Measurements from ENCODE around the gene CEACAM18.
"Not testable (repeated sequence)": the region's sequence is repeated elsewhere in the genome, so short reads cannot be mapped to it uniquely, and the experiment has no call there.

The CEACAM18 gene

DNA sequence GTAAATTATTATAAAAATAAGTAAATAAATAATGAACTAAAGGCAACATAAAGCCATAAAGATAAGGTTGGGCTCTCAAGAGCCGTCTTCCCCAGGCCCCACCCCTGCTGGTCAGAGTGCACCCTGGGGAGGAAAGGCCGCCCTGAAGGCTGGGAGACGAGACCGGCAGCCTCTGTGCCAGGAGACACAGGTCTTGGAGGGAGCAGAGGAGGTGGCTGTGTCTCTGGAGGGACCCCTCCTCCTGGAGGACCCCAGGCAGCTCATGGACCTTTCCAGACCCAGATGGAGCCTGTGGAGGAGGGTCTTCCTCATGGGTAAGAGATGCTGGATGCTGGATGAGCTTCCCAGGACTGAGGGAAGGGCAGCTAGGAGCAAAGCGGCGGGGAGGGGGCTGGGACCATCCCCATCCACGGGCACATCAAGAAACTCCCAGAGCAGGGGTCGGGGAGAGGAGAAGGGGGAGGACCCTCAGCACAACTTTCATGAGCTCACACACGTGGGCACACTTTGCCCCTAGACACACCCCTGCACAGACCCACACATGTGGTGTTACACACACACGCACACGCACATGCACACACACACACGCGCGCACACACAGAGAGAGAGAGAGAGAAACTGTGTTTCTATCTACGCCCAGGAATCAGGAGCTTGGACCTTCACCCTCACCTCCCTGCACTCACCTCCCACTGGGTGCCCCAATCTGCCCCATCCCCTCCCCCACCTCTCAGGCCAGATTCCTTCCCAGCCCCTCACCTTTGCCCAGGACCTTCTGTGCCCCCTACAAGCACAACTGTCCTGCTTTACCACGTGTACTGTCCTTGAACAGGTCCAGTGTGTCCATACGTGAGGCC lies at the start of gene CEACAM18:
CEACAM18 (plus strand) TSS at position 159 of the 854 bp plus-strand sequence.
- Mint-ChIP-seq H3K27ac (no peak within 1 kb of the TSS), H3K4me1 (peaks cover 11 to 14% of the 10 kb centered on the region in 2 donors), H3K27me3 (peaks cover 36 to 55% of the 10 kb centered on the region in 2 donors), H3K36me3 (peaks cover 0 to 3% of the 10 kb centered on the region in 2 donors), H3K9me3 (peaks cover 0 to 2% of the 10 kb centered on the region in 2 donors), H3K4me3 (no peak within 1 kb of the TSS)
- DNase-seq (no peak), ATAC-seq (replicated peaks) (no peak)

DNA sequence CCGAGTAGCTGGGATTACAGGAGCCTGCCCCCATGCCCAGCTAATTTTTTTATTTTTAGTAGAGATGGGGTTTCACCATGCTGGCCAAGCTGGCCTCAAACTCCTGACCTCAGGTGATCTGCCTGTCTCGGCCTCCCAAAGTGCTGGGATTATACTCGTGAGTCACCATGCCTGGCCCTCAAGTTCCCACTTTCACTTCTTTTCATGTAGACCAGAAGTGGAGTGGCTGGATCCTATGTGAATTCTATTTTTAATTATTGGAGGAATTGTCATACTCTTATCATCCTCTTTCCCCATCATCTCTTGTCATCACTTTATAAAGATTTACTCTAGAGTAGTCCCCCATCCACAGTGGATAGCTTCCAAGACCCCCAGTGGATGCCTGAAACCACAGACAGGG lies 48.1 kb upstream of the CEACAM18 start:
- Mint-ChIP-seq H3K27me3 (peaks cover 0 to 7% of the 10 kb centered on the region in 2 donors), H3K9me3 (no peaks in the 10 kb centered on the region), H3K4me3 (no peak overlapping the region), H3K4me1 (peaks cover 2 to 10% of the 10 kb centered on the region in 2 donors), H3K36me3 (no peaks in the 10 kb centered on the region), H3K27ac (no peak overlapping the region)
- ATAC-seq (replicated peaks) (no peak), DNase-seq (no peak)

DNA sequence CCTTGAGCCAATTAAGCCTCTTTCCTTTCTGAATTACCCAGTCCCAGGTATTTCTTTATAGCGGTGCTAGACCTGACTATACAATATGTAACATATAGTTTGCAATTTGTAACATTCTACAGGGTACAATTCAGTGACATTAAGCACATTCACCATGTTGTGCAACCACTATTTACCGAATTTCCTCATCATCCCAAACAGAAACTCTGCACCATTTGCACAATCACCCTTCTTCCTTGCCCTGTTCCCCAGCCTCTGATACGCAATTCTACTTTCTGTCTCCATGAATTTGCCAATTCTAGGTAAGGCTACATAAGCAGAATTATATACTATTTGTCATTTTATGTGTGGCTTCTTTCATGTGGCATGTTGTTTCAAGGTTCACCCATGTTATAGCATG lies 47.2 kb upstream of the CEACAM18 start:
- Mint-ChIP-seq H3K4me1 (peaks cover 2 to 11% of the 10 kb centered on the region in 2 donors), H3K9me3 (no peaks in the 10 kb centered on the region), H3K4me3 (no peak overlapping the region), H3K27me3 (peaks cover 0 to 7% of the 10 kb centered on the region in 2 donors), H3K36me3 (no peaks in the 10 kb centered on the region), H3K27ac (no peak overlapping the region)
- ATAC-seq (replicated peaks), result no peak
- no peak for DNase-seq

DNA sequence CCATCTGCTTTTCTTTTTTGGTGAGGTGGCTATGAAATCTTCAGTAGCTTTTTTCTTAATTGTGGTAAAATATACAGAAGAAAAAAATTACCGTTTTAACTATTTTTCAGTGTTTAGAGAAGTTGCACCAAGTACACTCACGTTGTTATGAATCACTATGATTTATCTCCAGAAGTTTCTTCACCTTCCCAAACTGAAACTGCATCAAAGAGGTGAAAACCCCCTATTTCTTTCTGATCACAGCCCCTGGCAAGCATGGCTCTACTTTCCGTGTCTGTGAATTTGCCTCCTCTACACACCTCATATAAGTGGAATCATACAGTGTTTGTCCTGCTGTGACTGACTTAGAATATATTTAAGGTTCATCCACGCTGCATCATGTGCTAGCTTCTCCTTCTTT lies 45.3 kb upstream of the CEACAM18 start:
- peaks cover 3 to 10% of the 10 kb centered on the region in 2 donors for H3K27me3 Mint-ChIP-seq
- ATAC-seq (replicated peaks), result no peak
- H3K27ac Mint-ChIP-seq, result no peak overlapping the region
- H3K4me1 Mint-ChIP-seq, result peaks cover 3 to 11% of the 10 kb centered on the region in 2 donors
- no peak overlapping the region for H3K4me3 Mint-ChIP-seq
- no peaks in the 10 kb centered on the region for H3K9me3 Mint-ChIP-seq
- H3K36me3 Mint-ChIP-seq, result no peaks in the 10 kb centered on the region
- no peak for DNase-seq

- no peak for DNase-seq
- H3K27ac Mint-ChIP-seq, result no peak overlapping the region
- H3K4me3 Mint-ChIP-seq, result no peak overlapping the region
- ATAC-seq (replicated peaks), result no peak
- peaks cover 0 to 10% of the 10 kb centered on the region in 2 donors for H3K27me3 Mint-ChIP-seq
- peaks cover 12 to 25% of the 10 kb centered on the region in 2 donors for H3K4me1 Mint-ChIP-seq
- no peaks in the 10 kb centered on the region for H3K9me3 Mint-ChIP-seq
- no peaks in the 10 kb centered on the region for H3K36me3 Mint-ChIP-seq
Measured at GRCh38 chr19:51434456-51434855, 43.9 kb upstream of the CEACAM18 start.

- DNase-seq, result peak; percentile 30
Measured at GRCh38 chr19:51439021-51439465, 39.3 kb upstream of the CEACAM18 start.

GRCh38 chr19:51440052-51440451 lies 38.3 kb upstream of the CEACAM18 start:
- H3K4me1 Mint-ChIP-seq, result peaks cover 30 to 72% of the 10 kb centered on the region in 2 donors
- H3K9me3 Mint-ChIP-seq, result no peaks in the 10 kb centered on the region
- no peak for DNase-seq
- ATAC-seq (replicated peaks), result no peak
- peaks cover 0 to 10% of the 10 kb centered on the region in 2 donors for H3K27me3 Mint-ChIP-seq
- H3K27ac Mint-ChIP-seq, result peak overlapping the region; percentile 62
- no peaks in the 10 kb centered on the region for H3K36me3 Mint-ChIP-seq
- H3K4me3 Mint-ChIP-seq, result peak overlapping the region in 1 of 2 donors; percentile 39

More at GRCh38 chr19:51439021-51439465, 39.3 kb upstream of the CEACAM18 start:
- no peaks in the 10 kb centered on the region for H3K9me3 Mint-ChIP-seq
- peak overlapping the region; percentile 14 for H3K27ac Mint-ChIP-seq
- peaks cover 0 to 10% of the 10 kb centered on the region in 2 donors for H3K27me3 Mint-ChIP-seq
- no peak for ATAC-seq (replicated peaks)
- no peak overlapping the region for H3K4me3 Mint-ChIP-seq
- peaks cover 30 to 71% of the 10 kb centered on the region in 2 donors for H3K4me1 Mint-ChIP-seq
- H3K36me3 Mint-ChIP-seq, result no peaks in the 10 kb centered on the region

DNA sequence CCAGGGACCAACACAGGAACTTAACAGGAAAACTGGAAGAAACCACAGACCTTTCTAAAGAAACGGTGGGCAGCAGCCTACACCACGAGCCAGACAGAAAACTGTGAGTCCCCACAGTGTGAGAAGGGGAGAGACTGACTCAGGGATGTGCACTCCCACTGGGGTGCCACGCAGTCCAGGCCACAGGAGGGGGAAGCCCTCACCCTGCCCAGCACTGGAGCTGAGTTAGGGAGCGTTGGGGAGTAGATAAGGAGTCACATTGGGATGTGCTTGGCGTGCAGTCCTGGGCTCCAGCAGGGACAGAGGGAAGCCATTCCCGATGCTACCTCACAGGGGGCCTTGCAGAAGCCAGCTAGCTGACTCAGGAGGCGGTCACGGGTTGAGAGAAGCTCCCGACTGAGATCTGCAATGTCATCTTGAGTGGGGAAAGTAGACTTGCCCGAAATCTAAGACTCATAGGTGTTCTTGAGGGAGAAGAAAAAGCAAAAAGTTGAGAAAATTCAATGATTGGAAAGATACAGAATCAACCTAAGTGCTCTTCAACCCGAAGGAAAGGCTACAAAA lies 37.4 kb upstream of the CEACAM18 start:
- no peaks in the 10 kb centered on the region for H3K9me3 Mint-ChIP-seq
- peaks cover 30 to 72% of the 10 kb centered on the region in 2 donors for H3K4me1 Mint-ChIP-seq
- H3K4me3 Mint-ChIP-seq, result peak overlapping the region; percentile 83
- H3K27ac Mint-ChIP-seq, result peak overlapping the region; percentile 95
- DNase-seq (peak; percentile 66), ATAC-seq (replicated peaks) (peak; percentile 44 to 50)
- peaks cover 4 to 10% of the 10 kb centered on the region in 2 donors for H3K27me3 Mint-ChIP-seq
- H3K36me3 Mint-ChIP-seq, result no peaks in the 10 kb centered on the region

DNA sequence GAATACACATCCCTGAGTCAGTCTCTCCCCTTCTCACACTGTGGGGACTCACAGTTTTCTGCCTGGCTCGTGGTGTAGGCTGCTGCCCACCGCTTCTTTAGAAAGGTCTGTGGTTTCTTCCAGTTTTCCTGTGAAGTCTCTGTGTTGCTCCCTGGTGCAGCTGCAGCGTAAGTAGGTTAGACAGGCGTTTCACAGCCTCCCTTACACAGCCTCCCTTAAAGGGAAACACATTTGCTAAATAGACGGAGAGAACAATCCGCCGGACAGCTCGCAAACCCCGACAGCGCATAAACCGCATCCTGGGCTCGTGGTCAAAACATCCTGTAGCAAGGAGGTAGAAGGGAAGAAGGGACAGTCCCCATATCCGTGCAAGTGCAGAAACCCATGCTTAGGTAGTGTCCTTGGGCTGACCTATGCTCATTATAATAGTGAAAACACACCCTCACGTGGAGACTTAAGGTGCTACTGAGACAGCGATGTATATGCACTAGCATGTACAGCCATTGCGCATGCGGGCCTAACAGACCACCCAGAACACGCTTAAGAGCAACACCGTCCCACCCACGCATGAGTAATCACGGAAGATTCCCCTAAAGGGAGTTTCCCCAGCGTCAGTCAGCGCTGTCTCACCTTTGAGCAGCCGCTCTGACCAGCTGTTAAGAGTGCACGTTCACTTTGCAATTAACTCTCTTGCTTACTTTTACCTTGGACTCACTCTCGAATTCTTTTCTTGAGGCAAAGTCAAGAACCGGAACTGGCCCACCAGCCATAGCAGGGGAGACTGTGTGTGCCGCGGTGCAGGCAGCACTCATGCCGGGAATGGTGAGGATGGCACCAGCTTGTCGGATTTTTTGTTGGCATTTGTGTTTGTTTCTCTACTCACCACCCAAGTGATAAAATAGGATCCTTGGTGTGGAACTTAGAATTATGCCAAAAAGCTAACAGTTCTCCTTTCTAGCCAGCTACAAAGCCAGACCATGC lies 36.6 kb upstream of the CEACAM18 start:
- Mint-ChIP-seq H3K4me3 (peak overlapping the region; percentile 83), H3K4me1 (peaks cover 30 to 68% of the 10 kb centered on the region in 2 donors), H3K27me3 (peaks cover 5 to 6% of the 10 kb centered on the region in 2 donors), H3K36me3 (no peaks in the 10 kb centered on the region), H3K9me3 (no peaks in the 10 kb centered on the region), H3K27ac (peak overlapping the region; percentile 95)
- ATAC-seq (replicated peaks) (peak; percentile 87), DNase-seq (peak; percentile 94)

GRCh38 chr19:51447510-51447909 lies 30.8 kb upstream of the CEACAM18 start:
- DNase-seq; H3K9me3 Mint-ChIP-seq; H3K36me3 Mint-ChIP-seq; ATAC-seq (replicated peaks); H3K27ac Mint-ChIP-seq; H3K4me3 Mint-ChIP-seq: not testable (repeated sequence)
- Mint-ChIP-seq H3K4me1 (peaks cover 7 to 29% of the 10 kb centered on the region in 2 donors), H3K27me3 (peaks cover 15 to 30% of the 10 kb centered on the region in 2 donors)

GRCh38 chr19:51448011-51448410 lies 30.3 kb upstream of the CEACAM18 start:
- Mint-ChIP-seq H3K4me1 (peaks cover 6 to 24% of the 10 kb centered on the region in 2 donors), H3K36me3 (peaks cover 6 to 8% of the 10 kb centered on the region in 2 donors), H3K9me3 (peaks cover 8 to 9% of the 10 kb centered on the region in 2 donors), H3K4me3 (peak overlapping the region; percentile 77 to 78), H3K27me3 (peaks cover 16 to 30% of the 10 kb centered on the region in 2 donors), H3K27ac (peak overlapping the region; percentile 48)
- ATAC-seq (replicated peaks) (no peak), DNase-seq (no peak)

- peaks cover 6 to 8% of the 10 kb centered on the region in 2 donors for H3K36me3 Mint-ChIP-seq
- no peak for DNase-seq
- H3K9me3 Mint-ChIP-seq, result peaks cover 8 to 9% of the 10 kb centered on the region in 2 donors
- H3K27ac Mint-ChIP-seq, result peak overlapping the region; percentile 48
- ATAC-seq (replicated peaks), result peak; percentile 64 to 68
- H3K4me3 Mint-ChIP-seq, result peak overlapping the region; percentile 77 to 78
- H3K27me3 Mint-ChIP-seq, result peaks cover 18 to 31% of the 10 kb centered on the region in 2 donors
- peaks cover 6 to 19% of the 10 kb centered on the region in 2 donors for H3K4me1 Mint-ChIP-seq
Measured at GRCh38 chr19:51448411-51449016, 29.8 kb upstream of the CEACAM18 start.

DNA sequence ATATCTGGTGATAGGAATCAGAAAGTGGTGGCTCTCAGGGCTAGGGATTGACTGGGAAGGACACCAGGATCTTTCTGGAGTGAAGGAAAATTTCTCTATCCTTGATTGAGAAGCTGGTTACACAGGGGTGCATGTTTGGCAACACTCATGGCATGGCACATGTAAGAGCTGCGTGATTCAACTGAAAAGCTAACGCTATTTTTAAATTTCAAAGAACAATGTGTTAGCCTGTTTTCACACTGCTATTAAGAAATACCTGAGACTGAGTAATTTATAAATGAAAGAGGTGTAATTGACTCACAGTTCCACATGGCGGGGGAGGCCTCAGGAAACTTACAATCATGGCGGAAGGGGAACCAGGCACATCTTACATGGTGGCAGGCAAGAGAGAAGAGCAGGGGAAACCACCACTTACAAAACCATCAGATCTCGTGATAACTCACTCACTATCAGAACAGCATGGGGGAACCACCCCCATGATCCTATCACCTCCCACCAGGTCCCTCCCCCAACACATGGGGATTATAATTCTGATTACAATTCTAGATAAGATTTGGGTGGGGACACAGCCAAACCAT lies 27.5 kb upstream of the CEACAM18 start:
- Mint-ChIP-seq H3K36me3 (peaks cover 6 to 8% of the 10 kb centered on the region in 2 donors), H3K27ac (peak overlapping the region; percentile 51), H3K27me3 (peaks cover 35% of the 10 kb centered on the region in 2 donors), H3K4me3 (no peak overlapping the region), H3K9me3 (peaks cover 8 to 9% of the 10 kb centered on the region in 2 donors), H3K4me1 (peaks cover 6 to 13% of the 10 kb centered on the region in 2 donors)
- DNase-seq, result no peak
- no peak for ATAC-seq (replicated peaks)
